GM18907 (cell line): ENCODE results near the gene FZD2.
"Not testable (repeated sequence)": the region's sequence is repeated elsewhere in the genome, so short reads cannot be mapped to it uniquely, and the experiment has no call there.

Source experiments
- ATAC-seq: cut with Tn5 transposase; IDR thresholded peaks from one replicate; pipeline ENCODE4 v1.9.1; 2021; ENCODE audit warnings: mild to moderate bottlenecking, moderate library complexity; ENCODE audit not compliant: unreplicated experiment

FZD2 gene

GRCh38 chr17:44556832-44557606, at the start of gene FZD2:
TSS of gene FZD2 (plus strand) at chr17:44557484. CDS start at chr17:44557689, 205 bp downstream.
- ATAC-seq = peak; percentile 58

DNA sequence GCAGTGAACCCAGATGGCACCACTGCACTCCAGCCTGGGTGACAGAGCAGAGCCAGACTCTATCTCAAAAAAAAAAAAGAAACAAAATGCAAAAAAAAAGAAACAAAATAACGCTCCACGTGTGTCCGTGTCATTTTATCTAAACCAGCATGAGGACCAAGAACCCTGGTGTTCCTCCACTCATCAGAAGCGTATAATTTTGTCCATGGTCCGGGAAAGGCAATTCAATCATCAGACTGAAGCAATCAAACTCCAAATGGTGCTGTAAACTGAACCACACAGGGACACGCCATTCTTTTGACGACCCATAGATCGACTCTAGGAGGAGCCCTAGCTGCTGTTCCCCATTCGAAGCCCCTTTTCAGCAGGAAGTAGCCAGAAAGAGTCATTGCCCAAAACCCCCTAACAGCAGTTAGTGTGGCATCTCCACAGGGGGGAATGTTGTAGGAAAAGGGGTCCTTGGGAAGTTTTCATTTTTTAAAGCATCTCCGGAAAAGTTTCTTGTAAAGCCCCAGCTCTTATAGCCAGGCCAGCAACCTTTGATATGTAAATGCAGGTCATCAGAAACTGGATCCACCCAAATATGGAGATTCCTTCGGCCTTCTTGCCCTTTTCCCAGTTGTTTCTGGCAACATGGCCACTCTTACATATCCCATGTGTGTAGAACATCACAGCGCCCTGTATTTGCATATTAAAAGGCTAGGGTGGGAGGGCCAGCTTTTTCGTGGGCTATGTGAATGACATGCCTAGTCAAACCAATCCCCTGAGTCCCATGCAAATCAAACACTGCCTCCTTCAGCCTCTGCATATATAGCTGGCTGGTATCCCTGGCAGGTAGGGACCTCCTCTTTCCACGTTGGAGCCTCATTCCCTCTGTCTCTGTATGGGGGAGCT, 45.8 kb upstream of the FZD2 start:
- not testable (repeated sequence) for ATAC-seq

GRCh38 chr17:44518032-44518431, 39.3 kb upstream of the FZD2 start:
- no peak for ATAC-seq

GRCh38 chr17:44522883-44523671, 34.2 kb upstream of the FZD2 start:
- ATAC-seq = no peak

DNA sequence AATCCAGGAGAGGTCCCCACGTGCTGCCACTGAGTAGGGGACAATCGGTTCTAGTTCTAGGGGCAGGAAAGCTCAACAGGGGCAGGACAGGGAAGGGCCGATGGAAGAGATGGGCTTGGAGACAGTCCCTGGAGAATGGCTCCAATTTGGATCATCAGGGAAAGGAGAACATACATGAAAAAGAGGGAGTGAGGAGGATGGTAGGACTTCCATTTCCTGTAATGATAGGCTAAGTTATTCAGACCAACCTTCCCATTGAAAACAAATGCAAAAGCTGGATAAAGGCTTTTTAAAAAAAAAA, 33.7 kb upstream of the FZD2 start:
- no peak for ATAC-seq

DNA sequence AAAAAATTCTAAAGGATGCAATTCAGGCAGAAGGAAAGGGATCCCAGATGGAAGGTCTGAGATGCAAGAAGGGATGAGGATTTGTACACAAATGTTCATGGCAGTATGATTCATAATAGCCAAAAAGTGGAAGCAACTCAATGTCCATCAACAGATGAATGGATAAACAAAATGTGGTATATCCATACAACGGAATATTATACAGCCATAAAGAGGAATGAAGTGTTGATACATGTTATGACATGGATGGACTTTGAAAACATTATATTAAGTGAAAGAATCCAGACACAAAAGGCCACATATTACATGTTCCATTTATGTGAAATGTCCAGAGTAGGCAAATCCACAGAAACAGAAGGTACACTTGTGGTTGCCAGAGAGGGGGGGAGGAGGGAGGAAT, 30.2 kb upstream of the FZD2 start:
- no peak for ATAC-seq

- no peak for ATAC-seq
Observed at GRCh38 chr17:44527954-44528353, 29.3 kb upstream of the FZD2 start.

DNA sequence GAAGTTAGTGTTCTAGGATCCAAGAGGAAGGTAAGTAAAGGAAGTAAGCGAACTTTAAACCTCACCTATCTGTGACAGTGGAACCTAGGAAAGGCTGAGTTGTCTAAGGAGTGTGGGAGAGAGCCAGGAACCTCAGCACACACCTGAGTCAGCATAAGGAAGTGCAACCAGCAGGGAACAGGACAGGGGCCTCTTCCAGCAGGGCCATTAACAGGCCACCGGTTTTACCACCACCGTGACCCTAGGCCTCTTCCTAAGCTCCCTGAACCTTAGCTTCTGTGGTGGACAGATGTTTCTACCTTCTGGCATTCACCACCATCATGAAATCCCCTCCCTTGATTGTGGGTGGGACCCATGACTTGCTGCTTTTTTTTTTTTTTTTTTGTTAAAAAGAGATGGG, 27.4 kb upstream of the FZD2 start:
- ATAC-seq = no peak

GRCh38 chr17:44530896-44531418, 26.3 kb upstream of the FZD2 start:
- no peak for ATAC-seq

DNA sequence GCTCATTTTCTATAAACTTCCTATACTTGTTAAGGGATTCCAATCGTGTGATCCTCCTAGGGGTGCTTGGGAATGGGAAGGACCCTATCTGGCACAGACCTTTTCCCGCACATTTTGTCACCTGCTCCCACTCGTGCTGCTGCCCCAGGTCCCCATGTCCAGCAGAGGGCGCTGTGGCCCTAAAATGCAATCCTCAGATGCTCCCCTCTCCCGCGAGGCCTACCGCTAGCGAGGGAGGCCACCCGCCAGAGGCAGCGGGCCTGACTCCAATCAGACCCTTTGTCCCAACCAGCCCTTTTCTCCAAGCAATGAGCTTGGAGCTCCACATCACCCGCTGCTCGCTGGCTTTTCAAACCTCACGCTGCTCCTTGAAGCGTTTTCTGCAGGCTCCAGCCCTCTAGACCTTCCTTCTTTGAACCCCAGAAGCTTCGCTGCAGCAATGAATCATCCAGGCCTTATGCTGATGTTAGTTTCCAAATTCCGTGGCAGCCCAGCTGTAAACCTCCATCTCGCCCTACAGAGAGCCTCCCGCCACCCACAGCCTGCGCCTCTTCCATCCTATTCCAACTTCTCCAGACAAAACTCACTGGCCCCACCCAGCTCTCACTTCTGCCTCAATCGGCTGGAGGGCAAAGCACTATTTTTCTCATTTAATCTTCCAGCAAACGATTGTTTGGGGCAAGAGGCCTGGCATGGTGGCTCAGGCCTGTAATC, 23.6 kb upstream of the FZD2 start:
- no peak for ATAC-seq

- ATAC-seq = no peak
Observed at GRCh38 chr17:44536090-44536953, 21.0 kb upstream of the FZD2 start.

- ATAC-seq = not testable (repeated sequence)
Observed at GRCh38 chr17:44537922-44538321, 19.4 kb upstream of the FZD2 start.

DNA sequence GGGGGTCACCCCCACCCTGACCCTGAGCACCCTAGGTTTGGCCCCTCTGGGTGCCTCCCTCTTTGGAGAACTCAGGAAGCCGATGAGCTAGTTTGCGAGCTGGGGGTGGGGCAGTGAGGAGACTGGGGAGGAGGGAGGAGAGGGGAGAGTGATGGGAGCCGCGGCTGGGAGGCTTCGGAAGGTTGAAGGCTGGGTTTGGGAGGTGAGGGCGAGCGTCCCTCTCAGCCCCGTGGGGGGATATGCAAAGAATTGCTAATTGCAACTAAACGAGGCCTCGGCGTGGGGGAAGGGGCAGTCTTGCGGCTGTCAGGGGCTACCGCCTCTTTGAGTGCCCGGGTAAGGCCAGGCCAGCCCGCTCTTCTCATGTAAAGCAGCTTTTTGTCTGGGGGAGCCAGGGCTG, 17.6 kb upstream of the FZD2 start:
- no peak for ATAC-seq

DNA sequence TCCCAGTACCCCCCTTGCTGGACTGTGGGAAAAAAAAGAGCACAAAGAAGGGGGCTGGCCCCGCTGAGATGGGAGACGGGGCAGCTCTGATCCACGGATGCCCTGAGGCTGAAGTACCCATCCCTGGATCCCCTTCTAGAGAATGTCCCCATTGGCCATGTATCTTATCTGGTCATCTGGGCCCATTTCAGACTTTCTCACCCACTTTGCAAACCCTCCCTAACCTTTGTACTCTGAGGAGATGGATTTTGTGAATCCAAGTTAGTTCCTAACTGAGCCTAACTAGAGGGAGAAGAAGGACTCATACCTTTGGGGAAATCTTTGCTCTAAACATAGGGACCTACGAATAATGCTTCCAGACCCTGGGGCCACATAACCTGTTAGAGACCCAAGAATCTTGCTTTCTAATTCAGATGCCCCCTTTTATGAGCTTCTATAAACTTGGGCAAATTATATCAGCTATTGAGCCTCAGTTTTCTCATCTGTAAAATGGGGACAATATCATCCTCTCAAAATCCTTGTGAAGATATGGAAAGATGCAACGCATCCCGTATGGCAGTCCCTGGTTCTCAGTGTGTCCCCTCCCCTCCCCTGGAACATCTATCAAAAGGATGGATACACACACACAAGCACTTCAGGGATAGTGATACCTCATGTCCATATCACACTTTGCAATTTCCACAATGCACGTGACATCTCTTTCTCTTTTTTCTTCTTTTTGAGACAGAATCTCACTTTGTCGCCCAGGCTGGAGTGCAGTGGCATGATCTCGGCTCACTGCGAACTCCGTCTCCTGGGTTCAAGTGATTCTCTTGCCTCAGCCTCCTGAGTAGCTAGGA, 16.8 kb upstream of the FZD2 start:
- no peak for ATAC-seq

DNA sequence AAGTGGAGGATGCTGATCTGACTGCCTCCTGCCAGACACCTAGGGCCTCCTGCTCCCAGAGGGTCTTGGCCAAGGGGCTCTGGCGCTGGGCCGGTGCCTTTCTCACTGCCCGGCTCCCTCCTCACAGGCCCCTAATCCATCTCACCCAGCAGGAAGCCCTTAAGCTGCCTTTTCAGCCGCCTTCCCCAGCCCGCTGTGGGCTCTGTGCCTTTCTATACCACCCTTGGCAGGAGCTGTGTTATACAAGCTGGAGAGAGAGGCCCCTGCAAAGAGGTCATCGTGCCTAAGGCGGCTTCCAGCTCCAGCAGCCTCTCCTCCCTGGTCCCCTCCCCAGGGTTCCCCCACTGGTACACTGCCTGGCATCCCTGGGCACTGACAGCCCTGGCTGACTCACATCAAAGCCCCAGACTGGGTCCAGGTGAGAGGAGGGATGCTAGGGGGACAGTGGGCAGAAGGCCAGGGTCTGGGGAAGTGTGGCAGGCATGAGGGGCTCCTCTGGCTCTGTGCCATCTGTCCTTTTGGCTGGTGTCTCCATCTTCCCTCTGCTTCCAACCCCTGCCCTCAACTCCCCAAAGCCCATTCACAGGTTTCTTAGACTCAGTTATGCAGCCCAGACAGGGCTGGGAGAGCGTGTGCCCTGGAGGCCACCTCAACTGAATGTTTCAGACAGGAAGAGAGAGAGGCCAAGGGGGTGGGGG, 15.3 kb upstream of the FZD2 start:
- ATAC-seq = no peak

GRCh38 chr17:44543213-44543904, 13.9 kb upstream of the FZD2 start:
- no peak for ATAC-seq

GRCh38 chr17:44543905-44544523, 13.3 kb upstream of the FZD2 start:
- ATAC-seq = no peak
